HG02885 (cell line): ENCODE results near the gene COMMD1.
"Not testable (repeated sequence)": the region's sequence is repeated elsewhere in the genome, so short reads cannot be mapped to it uniquely, and the experiment has no call there.

Source experiments
- ATAC-seq: cut with Tn5 transposase; IDR thresholded peaks from one replicate; pipeline ENCODE4 v1.9.1; 2021; ENCODE audit warnings: mild to moderate bottlenecking; ENCODE audit not compliant: unreplicated experiment, poor library complexity

Gene COMMD1

GRCh38 chr2:61922714-61923113, 17.2 kb downstream of the COMMD1 start:
- ATAC-seq = no peak

- no peak for ATAC-seq
Measured at GRCh38 chr2:61924895-61925663, 19.6 kb downstream of the COMMD1 start.

- ATAC-seq = no peak
Measured at GRCh38 chr2:61926531-61927477, 21.3 kb downstream of the COMMD1 start.

DNA sequence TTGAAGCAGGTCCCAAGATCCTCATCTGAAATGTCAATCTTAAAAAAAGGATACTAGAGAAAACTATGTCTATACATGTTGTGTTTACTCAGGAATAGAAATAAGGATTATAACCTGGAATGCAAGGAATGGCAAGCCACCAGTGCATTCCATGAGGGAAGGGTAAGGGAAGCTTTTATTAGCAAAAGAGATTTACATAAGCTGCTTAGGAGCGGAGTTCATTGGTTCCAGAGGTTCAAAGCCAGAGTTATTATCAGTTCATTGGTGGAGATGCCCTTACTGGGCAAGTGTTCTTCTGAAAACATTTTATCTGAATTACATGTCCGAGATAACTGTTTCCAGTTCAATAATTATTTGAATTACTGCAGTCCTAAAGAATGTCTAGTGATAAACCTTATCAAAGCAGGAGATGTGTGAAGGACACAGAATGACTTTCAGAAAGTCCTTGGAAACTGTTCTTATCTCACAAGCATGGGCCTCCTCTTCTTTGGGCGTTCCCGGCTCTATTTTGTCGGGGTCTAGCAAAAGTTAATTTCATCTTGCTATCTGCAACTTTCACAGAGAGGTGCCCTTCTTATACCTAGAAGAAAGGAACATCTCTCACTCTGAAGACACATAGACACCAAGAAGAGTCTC, 23.5 kb downstream of the COMMD1 start:
- ATAC-seq = no peak

GRCh38 chr2:61937098-61937497, 31.6 kb downstream of the COMMD1 start:
- no peak for ATAC-seq

GRCh38 chr2:61937886-61938285, 32.4 kb downstream of the COMMD1 start:
- no peak for ATAC-seq

GRCh38 chr2:61938511-61938910, 33.0 kb downstream of the COMMD1 start:
- no peak for ATAC-seq

DNA sequence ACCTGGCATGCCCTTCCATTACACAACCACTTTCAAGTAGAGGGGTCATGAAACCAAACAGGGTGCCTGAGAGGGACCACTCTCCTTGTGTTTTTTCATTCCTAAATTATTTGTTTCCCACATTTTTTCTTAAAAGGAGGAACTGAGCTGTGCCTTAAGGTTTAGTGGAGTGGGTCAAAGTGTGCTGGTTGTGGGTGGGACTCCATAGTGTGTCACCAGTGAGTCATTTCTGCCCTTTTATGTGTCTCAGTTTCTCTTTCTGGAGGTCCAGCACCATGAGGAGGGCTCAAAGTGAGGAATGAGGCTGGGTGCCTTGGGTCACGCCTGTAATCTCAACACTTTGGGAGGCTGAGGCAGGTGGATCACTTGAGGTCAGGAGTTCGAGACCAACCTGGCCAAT, 37.8 kb downstream of the COMMD1 start:
- ATAC-seq = no peak

GRCh38 chr2:61946666-61947065, 41.2 kb downstream of the COMMD1 start:
- no peak for ATAC-seq

- no peak for ATAC-seq
Measured at GRCh38 chr2:61948661-61949457, 43.4 kb downstream of the COMMD1 start.

DNA sequence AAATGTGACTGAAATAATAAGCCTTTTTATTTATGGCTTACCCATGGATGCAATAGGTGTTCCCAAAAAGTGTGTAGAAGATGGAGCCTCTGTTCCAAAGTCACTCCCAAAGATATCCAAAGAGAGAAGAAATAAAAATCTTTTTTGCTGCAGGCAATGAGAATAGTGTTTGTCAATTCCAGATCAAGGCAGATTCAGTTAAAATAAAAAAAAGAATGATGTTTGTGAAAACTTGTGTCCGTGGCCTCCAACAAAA, 43.9 kb downstream of the COMMD1 start:
- no peak for ATAC-seq

DNA sequence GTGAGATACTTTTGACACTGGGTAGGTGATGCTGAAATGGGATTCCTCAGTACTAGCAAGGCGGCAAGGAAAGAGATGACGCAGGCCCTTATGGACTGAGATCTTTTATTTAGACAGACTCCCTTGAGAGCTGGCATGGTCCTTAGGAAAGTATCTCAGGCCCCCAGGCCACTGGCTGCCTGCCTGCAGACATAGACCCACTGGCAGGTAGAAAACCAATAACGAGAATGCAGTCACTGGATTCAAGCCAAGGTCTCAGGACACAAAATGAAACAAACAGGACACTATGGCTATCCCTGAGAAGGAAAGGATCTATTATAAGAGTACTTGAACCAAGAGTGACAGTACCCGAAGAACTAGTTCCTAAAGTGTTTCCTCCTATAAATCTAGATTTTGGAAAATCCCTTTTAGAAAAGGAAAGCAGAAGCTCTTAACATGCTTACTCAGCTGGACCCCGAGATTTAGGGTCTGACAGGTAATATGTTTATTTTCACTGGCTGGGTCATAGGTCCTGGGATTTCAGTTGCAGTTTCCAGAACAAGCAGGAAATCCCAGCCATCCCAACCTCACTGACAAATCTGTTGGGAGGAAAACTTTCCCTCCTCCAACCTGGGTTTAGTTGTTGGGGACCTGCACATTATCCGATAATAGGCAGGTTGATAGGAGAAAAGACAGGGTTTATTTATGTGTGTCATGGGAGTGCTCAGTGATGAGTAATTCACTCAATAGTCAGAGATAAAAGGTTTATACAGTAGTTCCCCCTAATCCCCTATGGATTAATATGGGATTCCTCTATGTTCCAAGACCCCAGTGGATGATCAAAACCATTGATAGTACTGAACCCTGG, 44.5 kb downstream of the COMMD1 start:
- ATAC-seq = no peak

GRCh38 chr2:61950571-61951315, 45.3 kb downstream of the COMMD1 start:
- no peak for ATAC-seq

DNA sequence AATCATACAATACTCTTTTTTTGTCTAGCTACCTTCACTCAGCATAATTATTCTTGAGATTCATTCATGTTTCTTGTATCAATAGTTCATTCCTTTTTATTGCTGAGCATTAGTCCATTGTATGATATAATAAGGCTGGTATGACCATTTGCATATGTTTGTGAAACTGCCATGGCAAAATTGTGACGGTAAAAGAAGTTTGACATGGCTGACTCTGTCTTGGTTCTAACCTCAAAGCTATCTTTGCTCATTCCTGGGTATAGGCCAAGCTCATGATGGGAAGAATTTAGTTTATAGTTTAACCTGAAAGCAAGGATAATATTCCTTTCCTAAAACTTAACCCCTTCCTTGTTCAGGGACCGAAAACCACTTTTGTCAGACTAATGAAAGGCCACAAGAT, 46.4 kb downstream of the COMMD1 start:
- ATAC-seq = no peak

GRCh38 chr2:61952288-61952687, 46.8 kb downstream of the COMMD1 start:
- ATAC-seq = no peak

DNA sequence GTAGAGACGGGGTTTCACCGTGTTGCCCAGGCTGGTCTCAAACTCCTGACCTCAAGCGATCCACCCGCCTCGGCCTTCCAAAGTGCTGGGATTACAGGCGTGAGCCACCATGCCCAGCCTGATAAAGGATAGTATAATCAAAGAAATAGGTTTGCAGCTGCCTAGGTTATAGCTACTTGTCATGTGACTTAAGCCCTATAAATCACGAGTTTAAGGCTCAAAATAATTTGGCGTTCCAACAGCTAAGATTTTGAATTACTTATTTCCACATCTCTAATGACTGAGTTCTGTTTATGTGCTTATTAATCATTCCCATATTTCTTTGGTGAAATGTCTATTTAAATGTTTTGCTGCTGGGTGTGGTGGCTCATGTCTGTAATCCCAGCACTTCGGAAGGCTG, 49.4 kb downstream of the COMMD1 start:
- not testable (repeated sequence) for ATAC-seq

- no peak for ATAC-seq
Measured at GRCh38 chr2:61959381-61960293, 54.2 kb downstream of the COMMD1 start.
